ENCODE results near the gene RNF112.

RNF112 gene

DNA sequence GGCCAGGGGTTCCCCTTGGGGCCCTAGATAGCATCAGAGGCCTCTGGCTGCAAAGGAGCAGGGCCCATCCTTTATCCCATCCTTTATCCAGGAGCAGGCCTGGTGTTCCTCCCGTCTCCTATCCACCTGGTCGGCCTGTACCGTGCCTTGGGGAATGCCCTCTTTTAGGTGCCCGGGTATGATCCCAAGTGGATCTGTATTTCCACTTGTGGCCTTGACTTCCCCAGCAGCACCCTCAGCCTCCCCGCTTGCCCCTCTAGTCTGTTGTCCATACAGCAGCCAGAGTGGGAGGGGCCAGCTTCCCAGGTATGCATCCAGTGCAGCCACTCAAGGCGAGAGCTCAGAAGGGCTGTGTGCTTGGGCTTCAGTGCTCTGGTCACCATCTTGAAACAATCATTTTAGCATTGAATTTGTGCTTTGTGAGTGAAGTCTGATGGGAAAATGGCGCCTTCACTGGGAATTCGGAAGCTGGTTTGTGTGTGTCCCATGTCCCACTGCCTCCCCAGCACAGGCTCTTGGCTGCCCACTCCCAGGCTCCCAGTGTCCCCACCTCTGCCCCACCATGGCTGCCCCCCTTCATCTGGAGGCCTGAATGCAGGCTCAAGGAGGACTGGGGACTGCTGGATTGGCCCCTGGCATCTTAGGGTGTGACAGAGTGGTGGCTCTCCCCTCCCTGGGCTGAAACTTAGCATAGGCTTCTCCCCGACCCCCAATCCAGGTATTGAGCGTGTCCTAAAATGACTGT lies 3.3 kb upstream of the RNF112 start:
- Mint-ChIP-seq H3K27me3 (peaks cover 19% of the 10 kb centered on the region), H3K4me1 (ENCODE audit: low read depth) (peaks cover 8% of the 10 kb centered on the region), H3K9me3 (no peaks in the 10 kb centered on the region), H3K4me3 (no peak overlapping the region), H3K36me3 (ENCODE audit: low read depth) (no peaks in the 10 kb centered on the region), H3K27ac (no peak overlapping the region)
- intact Hi-C loops (cut with micrococcal nuclease) = no loop called here

DNA sequence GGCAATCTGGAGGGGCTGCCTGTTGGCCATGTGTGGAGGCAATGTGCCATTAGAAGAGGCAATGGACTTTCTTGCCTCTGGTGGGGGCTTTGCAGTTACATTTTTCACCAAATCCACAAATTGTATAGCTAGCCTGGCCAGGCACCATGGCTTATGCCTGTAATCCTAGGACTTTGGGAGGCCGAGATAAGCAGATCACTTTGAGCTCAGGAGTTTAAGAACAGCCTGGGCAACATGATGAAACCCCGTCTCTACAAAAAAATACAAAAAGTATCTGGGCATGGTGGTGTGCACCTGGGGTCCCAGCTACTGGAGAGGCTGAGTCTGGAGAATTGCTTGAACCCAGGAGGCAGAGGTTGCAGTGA lies 2.7 kb upstream of the RNF112 start:
- Mint-ChIP-seq H3K4me1 (ENCODE audit: low read depth) (peaks cover 5% of the 10 kb centered on the region), H3K36me3 (ENCODE audit: low read depth) (no peaks in the 10 kb centered on the region), H3K27ac (no peak overlapping the region), H3K4me3 (no peak overlapping the region), H3K27me3 (peaks cover 22% of the 10 kb centered on the region), H3K9me3 (no peaks in the 10 kb centered on the region)
- intact Hi-C loops (cut with micrococcal nuclease) = no loop called here

DNA sequence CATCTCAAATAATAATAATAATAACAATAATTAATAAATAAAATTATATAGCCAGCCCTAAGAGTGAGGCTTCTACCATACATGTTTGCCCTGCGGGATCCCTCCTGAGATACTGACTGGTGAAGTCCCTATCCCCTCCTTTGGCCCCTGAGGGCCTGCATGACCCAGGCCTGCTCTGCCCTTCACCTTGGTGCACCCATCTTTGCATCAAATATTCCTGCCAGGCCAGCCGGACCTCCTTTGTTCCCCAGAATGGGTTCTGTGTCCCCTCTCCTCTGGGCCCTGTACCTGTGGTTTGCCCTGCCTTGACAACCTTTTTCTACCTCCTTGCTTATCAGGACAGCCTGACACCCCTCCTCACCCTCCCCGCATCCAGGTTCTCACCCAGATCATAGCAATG lies 2.0 kb upstream of the RNF112 start:
- H3K27me3 Mint-ChIP-seq = peaks cover 22% of the 10 kb centered on the region
- intact Hi-C loops (cut with micrococcal nuclease) = no loop called here
- H3K4me3 Mint-ChIP-seq = no peak overlapping the region
- H3K27ac Mint-ChIP-seq = no peak overlapping the region
- H3K36me3 Mint-ChIP-seq (ENCODE audit: low read depth) = no peaks in the 10 kb centered on the region
- H3K4me1 Mint-ChIP-seq (ENCODE audit: low read depth) = peaks cover 5% of the 10 kb centered on the region
- H3K9me3 Mint-ChIP-seq = no peaks in the 10 kb centered on the region

DNA sequence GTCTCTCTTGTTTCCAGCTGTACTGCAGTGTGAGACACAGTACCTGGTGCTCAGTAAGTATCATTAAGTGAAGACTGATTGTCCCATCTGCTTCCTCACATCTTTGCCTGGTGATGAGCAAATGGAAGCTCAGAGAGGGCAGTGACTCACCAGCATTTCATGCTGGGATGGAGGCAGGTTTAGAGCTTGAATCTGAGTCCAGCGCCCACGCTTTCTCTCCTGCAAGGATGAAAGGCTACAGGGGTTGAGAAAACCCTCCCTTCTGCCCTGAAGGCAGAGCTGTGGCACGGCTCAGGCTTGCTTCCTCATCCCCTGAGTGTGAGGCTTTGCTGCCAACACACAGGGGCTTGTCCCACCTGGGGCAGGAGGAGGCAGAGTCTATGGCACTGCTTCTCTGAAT lies 1.5 kb upstream of the RNF112 start:
- Mint-ChIP-seq H3K27ac (no peak overlapping the region), H3K4me3 (no peak overlapping the region), H3K36me3 (ENCODE audit: low read depth) (no peaks in the 10 kb centered on the region), H3K9me3 (no peaks in the 10 kb centered on the region), H3K27me3 (peaks cover 25% of the 10 kb centered on the region), H3K4me1 (ENCODE audit: low read depth) (peaks cover 5% of the 10 kb centered on the region)
- intact Hi-C loops (cut with micrococcal nuclease) = no loop called here

DNA sequence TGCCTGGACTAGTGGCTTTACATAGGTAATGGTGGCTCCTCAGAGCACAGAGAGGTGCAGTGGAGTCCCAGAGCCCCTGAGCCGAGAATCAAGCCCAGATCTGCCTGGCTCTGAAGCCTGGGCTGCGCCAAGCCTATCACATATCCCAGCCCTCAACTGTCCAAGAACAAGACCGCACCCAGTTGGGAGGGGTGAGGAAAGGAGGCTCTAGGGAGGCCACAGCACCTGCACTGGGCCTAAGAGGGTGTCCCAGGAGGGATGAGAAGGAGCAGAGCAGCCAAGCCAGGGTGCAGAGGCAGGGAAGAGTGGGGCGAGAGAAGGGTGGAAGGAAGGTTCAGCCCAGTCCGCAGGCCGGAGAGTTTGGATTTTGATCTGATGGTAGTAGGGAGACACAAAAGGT lies 941 bp upstream of the RNF112 start:
- Mint-ChIP-seq H3K27ac (no peak overlapping the region), H3K4me1 (ENCODE audit: low read depth) (peaks cover 5% of the 10 kb centered on the region), H3K27me3 (peaks cover 29% of the 10 kb centered on the region), H3K9me3 (no peaks in the 10 kb centered on the region), H3K36me3 (ENCODE audit: low read depth) (no peaks in the 10 kb centered on the region), H3K4me3 (no peak overlapping the region)
- intact Hi-C loops (cut with micrococcal nuclease) = no loop called here

DNA sequence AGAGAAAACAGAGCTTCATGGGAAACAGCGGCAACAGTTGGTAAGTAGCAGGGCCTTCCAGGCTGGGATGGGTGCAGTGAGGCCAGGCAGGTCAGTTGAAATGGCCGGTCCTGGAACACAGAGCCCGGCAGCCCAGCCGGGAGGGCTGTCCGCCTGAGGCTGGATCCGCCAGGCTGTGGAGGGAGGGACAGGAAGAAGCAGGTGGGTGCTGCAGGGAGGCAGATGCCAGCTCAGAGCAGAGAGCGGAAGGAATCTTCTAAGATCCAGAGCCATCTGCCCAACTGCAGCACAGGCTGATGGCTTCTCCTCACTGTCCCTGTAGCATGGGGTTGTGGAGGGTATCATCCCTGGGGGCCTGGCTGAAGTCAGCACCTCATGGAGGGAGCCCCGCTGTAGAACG lies 599 bp downstream of the RNF112 start:
- H3K27me3 Mint-ChIP-seq = peaks cover 37% of the 10 kb centered on the region
- H3K4me1 Mint-ChIP-seq (ENCODE audit: low read depth) = peaks cover 5% of the 10 kb centered on the region
- H3K36me3 Mint-ChIP-seq (ENCODE audit: low read depth) = no peaks in the 10 kb centered on the region
- intact Hi-C loops (cut with micrococcal nuclease) = no loop called here
- H3K4me3 Mint-ChIP-seq = no peak overlapping the region
- no peaks in the 10 kb centered on the region for H3K9me3 Mint-ChIP-seq
- no peak overlapping the region for H3K27ac Mint-ChIP-seq

DNA sequence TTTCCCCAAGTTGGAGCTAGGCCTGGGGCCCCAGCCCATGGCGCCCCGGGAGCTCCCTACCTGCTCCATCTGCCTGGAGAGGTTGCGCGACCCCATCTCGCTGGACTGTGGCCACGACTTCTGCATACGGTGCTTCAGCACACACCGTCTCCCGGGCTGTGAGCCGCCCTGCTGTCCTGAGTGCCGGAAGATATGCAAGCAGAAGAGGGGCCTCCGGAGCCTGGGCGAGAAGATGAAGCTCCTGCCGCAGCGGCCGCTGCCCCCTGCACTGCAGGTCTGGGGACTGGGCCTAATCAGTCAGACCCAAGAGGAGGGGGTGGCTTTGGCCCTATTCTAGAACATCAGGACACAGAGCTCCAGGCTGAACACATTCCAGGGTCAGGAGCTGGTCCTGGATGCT lies 1.5 kb downstream of the RNF112 start:
- no peaks in the 10 kb centered on the region for H3K9me3 Mint-ChIP-seq
- no peak overlapping the region for H3K4me3 Mint-ChIP-seq
- peaks cover 7% of the 10 kb centered on the region for H3K4me1 Mint-ChIP-seq (ENCODE audit: low read depth)
- H3K36me3 Mint-ChIP-seq (ENCODE audit: low read depth) = no peaks in the 10 kb centered on the region
- peaks cover 38% of the 10 kb centered on the region for H3K27me3 Mint-ChIP-seq
- intact Hi-C loops (cut with micrococcal nuclease) = no loop called here
- no peak overlapping the region for H3K27ac Mint-ChIP-seq

DNA sequence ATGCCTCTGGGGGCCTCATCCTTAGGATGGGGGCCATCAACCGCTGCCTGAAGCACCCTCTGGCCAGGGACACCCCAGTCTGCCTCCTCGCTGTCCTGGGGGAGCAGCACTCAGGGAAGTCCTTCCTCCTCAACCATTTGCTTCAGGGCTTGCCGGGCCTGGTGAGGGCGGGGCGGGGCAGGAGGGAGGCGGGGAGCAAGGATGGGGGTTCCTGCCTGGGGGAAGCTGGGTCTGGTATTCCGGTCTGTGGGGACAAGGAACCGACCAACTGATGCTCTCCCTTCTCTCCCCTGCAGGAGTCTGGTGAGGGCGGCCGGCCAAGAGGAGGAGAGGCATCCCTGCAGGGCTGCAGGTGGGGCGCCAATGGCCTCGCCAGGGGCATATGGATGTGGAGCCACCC lies 2.0 kb downstream of the RNF112 start:
- H3K9me3 Mint-ChIP-seq = no peaks in the 10 kb centered on the region
- H3K4me3 Mint-ChIP-seq = no peak overlapping the region
- H3K36me3 Mint-ChIP-seq (ENCODE audit: low read depth) = no peaks in the 10 kb centered on the region
- intact Hi-C loops (cut with micrococcal nuclease) = no loop called here
- H3K27me3 Mint-ChIP-seq = peaks cover 43% of the 10 kb centered on the region
- H3K4me1 Mint-ChIP-seq (ENCODE audit: low read depth) = peaks cover 12% of the 10 kb centered on the region
- H3K27ac Mint-ChIP-seq = no peak overlapping the region

DNA sequence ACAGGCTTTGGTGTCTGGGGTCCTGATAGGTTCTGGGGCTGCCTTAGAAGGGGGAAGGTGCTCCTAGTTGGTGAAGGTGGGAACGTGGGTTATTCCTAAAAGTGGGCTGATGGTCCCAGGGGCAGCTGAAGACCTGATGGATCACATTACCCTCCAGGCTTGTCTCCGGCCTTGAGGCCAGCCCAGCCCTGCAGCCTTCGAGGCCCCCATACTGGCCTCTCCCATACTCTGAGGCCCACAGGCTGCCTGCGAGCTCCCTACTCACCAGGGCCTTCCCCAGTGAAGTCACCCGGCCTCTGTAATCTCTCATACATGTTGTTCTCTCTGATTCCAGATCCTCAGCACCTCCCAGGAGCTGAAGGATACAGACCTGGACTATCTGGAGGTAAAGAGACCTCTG lies 2.7 kb downstream of the RNF112 start:
- Mint-ChIP-seq H3K4me3 (no peak overlapping the region), H3K9me3 (no peaks in the 10 kb centered on the region), H3K4me1 (ENCODE audit: low read depth) (peaks cover 19% of the 10 kb centered on the region), H3K27me3 (peaks cover 44% of the 10 kb centered on the region), H3K36me3 (ENCODE audit: low read depth) (no peaks in the 10 kb centered on the region), H3K27ac (no peak overlapping the region)
- intact Hi-C loops (cut with micrococcal nuclease) = no loop called here

DNA sequence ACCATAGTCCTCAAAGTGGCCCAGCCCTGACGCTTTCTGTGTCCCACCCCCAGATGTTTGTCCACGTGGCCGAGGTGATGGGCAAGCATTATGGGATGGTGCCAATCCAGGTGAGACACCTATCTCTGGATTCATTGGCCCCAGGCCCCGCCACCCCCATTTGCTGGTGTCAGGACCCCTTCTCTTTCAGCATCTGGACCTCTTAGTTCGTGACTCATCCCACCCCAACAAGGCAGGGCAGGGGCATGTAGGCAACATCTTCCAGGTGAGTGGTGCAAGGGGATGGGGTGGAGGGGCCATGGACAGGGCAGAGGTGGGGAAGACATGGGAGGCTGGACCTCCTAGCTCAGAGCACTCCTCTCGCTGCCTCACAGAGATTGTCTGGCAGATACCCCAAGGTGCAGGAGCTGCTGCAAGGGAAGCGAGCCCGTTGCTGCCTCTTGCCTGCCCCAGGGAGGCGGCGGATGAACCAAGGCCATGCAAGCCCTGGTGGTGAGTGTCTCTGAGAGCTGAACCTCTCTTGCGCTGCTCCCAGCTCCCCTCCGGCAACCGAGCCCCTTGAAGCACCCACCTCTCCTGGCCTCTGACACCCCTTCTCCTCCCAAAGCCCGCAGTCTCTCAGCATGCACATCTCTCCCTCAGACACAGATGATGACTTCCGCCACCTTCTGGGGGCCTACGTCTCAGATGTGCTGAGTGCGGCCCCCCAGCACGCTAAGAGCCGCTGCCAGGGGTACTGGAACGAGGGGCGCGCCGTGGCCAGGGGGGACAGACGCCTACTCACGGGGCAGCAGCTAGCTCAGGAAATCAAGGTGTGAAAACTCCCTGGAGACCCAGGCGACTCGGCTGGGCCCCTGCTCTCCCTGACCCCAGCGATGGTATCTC lies 3.6 kb downstream of the RNF112 start:
- Mint-ChIP-seq H3K4me1 (ENCODE audit: low read depth) (peaks cover 22% of the 10 kb centered on the region), H3K9me3 (no peaks in the 10 kb centered on the region), H3K27ac (no peak overlapping the region), H3K36me3 (ENCODE audit: low read depth) (no peaks in the 10 kb centered on the region), H3K4me3 (no peak overlapping the region), H3K27me3 (peaks cover 44% of the 10 kb centered on the region)
- intact Hi-C loops (cut with micrococcal nuclease) = no loop called here

DNA sequence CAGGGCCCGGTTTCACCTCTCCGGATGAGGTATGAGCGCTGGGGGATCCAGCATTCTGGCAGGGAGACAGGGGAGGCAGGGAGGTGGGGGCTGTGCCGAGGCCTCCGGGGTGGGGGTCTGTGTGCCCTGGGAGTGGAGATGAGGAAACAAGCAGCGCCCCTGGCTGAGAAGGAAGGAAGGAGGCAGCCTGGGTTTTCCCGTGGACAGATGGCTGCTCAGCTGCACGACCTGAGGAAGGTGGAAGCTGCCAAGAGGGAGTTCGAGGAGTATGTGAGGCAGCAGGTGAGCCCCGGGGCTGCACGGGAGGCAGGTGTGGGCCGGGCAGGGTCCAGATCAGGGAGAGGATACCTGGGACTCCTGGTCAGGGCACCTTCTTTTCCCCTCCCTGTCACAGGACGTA lies 4.3 kb downstream of the RNF112 start:
- no peak overlapping the region for H3K27ac Mint-ChIP-seq
- H3K4me1 Mint-ChIP-seq (ENCODE audit: low read depth) = peaks cover 22% of the 10 kb centered on the region
- intact Hi-C loops (cut with micrococcal nuclease) = no loop called here
- H3K27me3 Mint-ChIP-seq = peaks cover 43% of the 10 kb centered on the region
- no peak overlapping the region for H3K4me3 Mint-ChIP-seq
- H3K36me3 Mint-ChIP-seq (ENCODE audit: low read depth) = no peaks in the 10 kb centered on the region
- no peaks in the 10 kb centered on the region for H3K9me3 Mint-ChIP-seq

DNA sequence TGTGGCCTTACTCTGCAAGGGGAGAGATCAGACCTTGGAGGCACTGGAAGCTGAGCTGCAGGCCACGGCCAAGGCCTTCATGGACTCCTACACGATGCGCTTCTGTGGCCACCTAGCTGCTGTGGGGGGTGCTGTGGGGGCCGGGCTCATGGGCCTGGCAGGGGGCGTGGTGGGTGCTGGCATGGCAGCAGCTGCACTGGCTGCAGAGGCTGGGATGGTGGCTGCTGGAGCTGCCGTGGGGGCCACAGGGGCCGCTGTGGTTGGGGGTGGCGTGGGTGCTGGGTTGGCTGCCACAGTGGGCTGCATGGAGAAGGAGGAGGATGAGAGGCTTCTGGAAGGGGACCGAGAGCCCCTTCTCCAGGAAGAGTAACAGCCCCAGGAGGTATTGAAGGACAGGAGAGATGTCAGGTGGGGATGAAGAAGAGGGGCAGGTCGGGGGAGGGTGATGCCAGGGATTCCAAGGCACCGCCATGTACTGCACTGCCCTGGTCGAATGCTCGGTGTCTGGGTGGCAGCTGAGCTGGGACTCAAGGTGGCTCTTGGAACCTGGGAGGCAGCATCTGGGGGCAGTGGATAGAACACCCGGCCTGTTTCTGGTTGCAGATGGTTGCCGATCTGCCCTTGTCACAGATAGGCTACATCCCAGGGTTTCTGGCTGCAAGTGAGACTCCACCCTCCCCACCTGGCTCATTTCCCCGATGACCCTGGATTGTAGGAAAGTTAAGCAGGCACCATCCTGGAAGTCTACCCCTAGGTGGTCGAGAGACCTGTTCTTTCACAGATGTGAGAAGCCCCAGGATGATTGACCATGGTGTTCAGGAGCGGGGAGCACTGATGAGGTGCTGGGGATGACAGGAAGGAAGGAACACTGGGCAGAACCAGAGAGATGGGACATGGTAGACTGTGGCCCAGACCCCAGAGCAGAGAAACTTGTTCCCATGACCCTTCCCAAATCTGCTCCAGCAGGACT lies 5.1 kb downstream of the RNF112 start:
- peaks cover 37% of the 10 kb centered on the region for H3K27me3 Mint-ChIP-seq
- peaks cover 19% of the 10 kb centered on the region for H3K4me1 Mint-ChIP-seq (ENCODE audit: low read depth)
- intact Hi-C loops (cut with micrococcal nuclease) = no loop called here
- no peaks in the 10 kb centered on the region for H3K9me3 Mint-ChIP-seq
- no peak overlapping the region for H3K4me3 Mint-ChIP-seq
- H3K27ac Mint-ChIP-seq = no peak overlapping the region
- no peaks in the 10 kb centered on the region for H3K36me3 Mint-ChIP-seq (ENCODE audit: low read depth)

DNA sequence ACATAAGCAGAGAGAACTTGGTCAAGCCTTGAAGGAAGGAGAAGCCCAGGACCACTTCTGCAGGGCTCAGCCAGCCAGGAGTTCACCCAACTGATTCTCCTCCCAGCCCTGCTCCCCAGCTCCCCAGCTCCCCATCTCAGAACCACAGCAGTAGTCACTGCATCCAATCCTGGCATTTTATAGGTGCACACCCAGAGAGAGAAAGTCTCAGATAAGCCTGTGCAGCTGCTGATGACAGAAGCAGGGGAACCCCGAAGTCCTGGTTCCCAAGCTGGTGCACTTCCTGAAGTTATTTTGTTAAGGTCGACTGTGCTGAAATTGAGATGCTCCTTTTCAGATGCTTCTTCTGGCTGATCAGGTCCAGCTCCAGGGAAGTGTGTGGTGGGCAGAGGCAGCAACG lies 6.6 kb downstream of the RNF112 start:
- no peak overlapping the region for H3K4me3 Mint-ChIP-seq
- no peaks in the 10 kb centered on the region for H3K36me3 Mint-ChIP-seq (ENCODE audit: low read depth)
- H3K9me3 Mint-ChIP-seq = no peaks in the 10 kb centered on the region
- H3K4me1 Mint-ChIP-seq (ENCODE audit: low read depth) = peaks cover 17% of the 10 kb centered on the region
- no peak overlapping the region for H3K27ac Mint-ChIP-seq
- H3K27me3 Mint-ChIP-seq = peaks cover 29% of the 10 kb centered on the region
- intact Hi-C loops (cut with micrococcal nuclease) = no loop called here
